GM12878 (cell line): ENCODE results near the gene N4BP3. TPM values are rescaled to one million over a fixed set of nuclear protein-coding genes. Genes with fewer than 3 reads are reported as not detected.

Experiments
- ATAC-seq: fragments of 200-7000 bp; cut with Tn5 transposase; 3 replicates; pipeline ENCODE4 v1.9.1; 2020; ENCODE audit warnings: mild to moderate bottlenecking, moderate library complexity
- BruUV-seq: library from RNA; stranded (reverse); fragments of 400-500 nt; replicated peaks from 2 replicates; lab custom pipeline; 2021; lab: Mats Ljungman, UMichigan
- CTCF ChIA-PET: fragments of 300-600 bp; sonication (Branson Sonifier 250); formaldehyde crosslinking; extraction: SDS; loops from one replicate; lab custom pipeline; 2021; ENCODE audit warnings: inconsistent platforms; lab: Yijun Ruan, JAX
- POLR2A ChIA-PET: fragments of 350-600 bp; formaldehyde crosslinking; extraction: SDS; loops from one replicate; lab custom pipeline; 2021; ENCODE audit warnings: inconsistent platforms; lab: Charles Lee
- RAD21 ChIA-PET: fragments of 300-600 bp; sonication (Branson Sonifier 250); formaldehyde crosslinking; loops from one replicate; lab custom pipeline; 2023; ENCODE audit warnings: antibody characterized with exemption; ENCODE audit not compliant: unreplicated experiment; lab: Charles Lee
- SMC1A ChIA-PET: fragments of 300-600 bp; sonication (Branson Sonifier 250); formaldehyde crosslinking; loops from one replicate; lab custom pipeline; 2023; ENCODE audit not compliant: unreplicated experiment, uncharacterized antibody; lab: Charles Lee
- DNase-seq: peaks from one replicate; pipeline ENCODE4 v3.0.0-alpha.2; 2011; ENCODE audit warnings: low read depth, low spot score
- FAIRE-seq: peaks from 3 replicates; lab custom pipeline; 2011; peaks lifted over from hg19 to GRCh38; lab: Jason Lieb, UNC
- H2AFZ ChIP-seq: 2 replicates; pipeline ENCODE4 v1.6.0; 2011; ENCODE audit warnings: low read depth, low read length, control low read depth; ENCODE audit not compliant: control insufficient read depth
- H3K27ac ChIP-seq: 2 replicates; pipeline ENCODE4 v1.5.1; 2011; ENCODE audit warnings: control low read depth; ENCODE audit not compliant: control insufficient read depth, insufficient read depth
- H3K27me3 ChIP-seq, 2 experiments: replicated peaks in 1 of 2; 2 replicates each; pipeline versions ENCODE4 v1.6.0 to v1.6.1; 2011; ENCODE audit warnings: low read length in 1 of 2; ENCODE audit not compliant: control insufficient read depth in 2 of 2, insufficient read depth in 2 of 2
- H3K36me3 ChIP-seq, 2 experiments: 2 replicates each; pipeline ENCODE4 v1.5.1; 2011; ENCODE audit warnings: low read length in 1 of 2; ENCODE audit not compliant: control insufficient read depth in 2 of 2, insufficient read depth in 2 of 2
- H3K4me1 ChIP-seq: 2 replicates; pipeline ENCODE4 v1.6.1; 2011; ENCODE audit warnings: mild to moderate bottlenecking, low read length, moderate library complexity, mixed read lengths; ENCODE audit not compliant: control insufficient read depth, insufficient read depth
- H3K4me2 ChIP-seq: 2 replicates; pipeline ENCODE4 v1.6.0; 2011; ENCODE audit warnings: control low read depth; ENCODE audit not compliant: control insufficient read depth, insufficient read depth
- H3K4me3 ChIP-seq: fragments of 200-600 bp; sonication (generic); 2 replicates; pipeline ENCODE4 v1.5.1; 2016
- H3K79me2 ChIP-seq: 2 replicates; pipeline ENCODE4 v1.6.0; 2011; ENCODE audit warnings: low read length; ENCODE audit not compliant: control insufficient read depth, insufficient read depth
- H3K9ac ChIP-seq: 2 replicates; pipeline ENCODE4 v1.8.0; 2011; ENCODE audit warnings: low read length, control low read depth, mixed read lengths; ENCODE audit not compliant: control insufficient read depth, insufficient read depth
- H3K9me3 ChIP-seq: replicated peaks from 3 replicates; pipeline ENCODE4 v1.5.1; 2011; ENCODE audit warnings: mild to moderate bottlenecking, low read length; ENCODE audit not compliant: control insufficient read depth, insufficient read depth
- H4K20me1 ChIP-seq: 2 replicates; pipeline ENCODE4 v1.6.0; 2011; ENCODE audit not compliant: control insufficient read depth, insufficient read depth
- ATF7 ChIP-seq: fragments of 450-650 bp; IDR thresholded peaks from 2 replicates; pipeline ENCODE4 v1.6.1; 2016; ENCODE audit warnings: low read depth, mild to moderate bottlenecking
- HDGF ChIP-seq: fragments of 450-650 bp; IDR thresholded peaks from 2 replicates; pipeline ENCODE4 v1.6.1; 2016; ENCODE audit warnings: antibody characterized with exemption
- IRF4 ChIP-seq: IDR thresholded peaks from 2 replicates; pipeline ENCODE4 v1.6.1; 2011; ENCODE audit warnings: low read depth, low read length
- LARP7 ChIP-seq: fragments of 450-650 bp; IDR thresholded peaks from 2 replicates; pipeline ENCODE4 v1.6.1; 2017; ENCODE audit warnings: mild to moderate bottlenecking
- PAX5 ChIP-seq: IDR thresholded peaks from 2 replicates; pipeline ENCODE4 v1.6.1; 2011; ENCODE audit warnings: low read depth, low read length, borderline replicate concordance
- RAD21 ChIP-seq: IDR thresholded peaks from 2 replicates; pipeline ENCODE4 v1.6.1; 2011; ENCODE audit warnings: mild to moderate bottlenecking, low read depth, low read length, moderate library complexity; ENCODE audit not compliant: insufficient read depth
- SPI1 ChIP-seq: IDR thresholded peaks from 2 replicates; pipeline ENCODE4 v1.6.1; 2011; ENCODE audit warnings: low read depth, mild to moderate bottlenecking, low read length, moderate library complexity, borderline replicate concordance; ENCODE audit not compliant: insufficient read depth
- TCF12 ChIP-seq: IDR thresholded peaks from 2 replicates; pipeline ENCODE4 v1.6.1; 2011; ENCODE audit warnings: low read depth, mild to moderate bottlenecking, low read length
- TCF3 ChIP-seq: IDR thresholded peaks from 2 replicates; pipeline ENCODE4 v1.6.1; 2012; ENCODE audit warnings: low read depth, mild to moderate bottlenecking, low read length, borderline replicate concordance; ENCODE audit not compliant: insufficient read depth
- ZZZ3 ChIP-seq: IDR thresholded peaks from 2 replicates; pipeline ENCODE4 v1.6.1; 2011; ENCODE audit warnings: low read depth; ENCODE audit not compliant: control insufficient read depth, insufficient read length
- WGBS: methylation state at CpG from one replicate; pipeline ENCODE4 v1.1.6; 2016; ENCODE audit warnings: low lambda C conversion rate; ENCODE audit not compliant: insufficient replicate concordance, insufficient coverage; ENCODE audit errors: missing lambda C conversion rate; 5-methylcytosine and 5-hydroxymethylcytosine counted together
- in situ Hi-C: fragments of 300-500 bp; cut with MboI; formaldehyde crosslinking; loops from 9 replicates; pipeline ENCODE4 v1.14.3; 2018; ENCODE audit warnings: mixed read lengths
- intact Hi-C: fragments of 100-400 bp; cut with micrococcal nuclease; formaldehyde crosslinking; loops from one replicate; pipeline ENCODE4 v1.14.2; 2022; ENCODE audit not compliant: unreplicated experiment
- polyA plus RNA-seq, 11 experiments: library from polyadenylated mRNA; depleted of rRNA in 4 of 11; unstranded in 6 of 11; stranded (reverse) in 5 of 11; fragments of >200 nt; fragmentation: Nextera tagmentation in 4 of 11; fragmentation: Illumina TruSeq in 1 of 11; extraction: Ambion mirVana in 4 of 11; extraction: Trizol in 1 of 11; gene quantifications; 1 replicate in 1 of 11; 2 replicates in 10 of 11; pipeline versions ENCODE4 v1.2.1 to v1.2.3, GENCODE V29; 2011 to 2016; ENCODE audit warnings: inconsistent platforms in 2 of 11, missing spikeins in 2 of 11, low read depth in 1 of 11
- total RNA-seq, 4 experiments: library from RNA; depleted of rRNA in 3 of 4; stranded (reverse); fragments of >200 nt in 3 of 4; fragmentation: Illumina TruSeq in 1 of 4; extraction: Trizol in 1 of 4; gene quantifications; 2 replicates each; pipeline versions ENCODE4 v1.2.1 to v1.2.3, GENCODE V29; 2013 to 2021
- TF ChIP-seq, protein P1 (sequence below): fragments of 450-650 bp; IDR thresholded peaks from 2 replicates; pipeline ENCODE4 v1.6.1; 2017; ENCODE audit warnings: borderline replicate concordance
- TF ChIP-seq, protein P2 (sequence below): fragments of 450-650 bp; IDR thresholded peaks from 2 replicates; pipeline ENCODE4 v1.6.1; 2017; ENCODE audit warnings: low read depth, mild to moderate bottlenecking, moderate library complexity
- TF ChIP-seq, protein P3 (sequence below): fragments of 450-650 bp; IDR thresholded peaks from 2 replicates; pipeline ENCODE4 v1.6.1; 2017; ENCODE audit warnings: mild to moderate bottlenecking, moderate library complexity
- TF ChIP-seq, protein P4 (sequence below): IDR thresholded peaks from 2 replicates; pipeline ENCODE4 v1.6.1; 2012; ENCODE audit warnings: low read depth, low read length, improper control_type of control experiment

N4BP3 gene
- total and polyA plus RNA-seq, 10 of the 15 experiments (the other 5 are each of a cell fraction or from before 2014, with no cell fraction given), result 0.06 to 13.0 (median 4.3) TPM

DNA sequence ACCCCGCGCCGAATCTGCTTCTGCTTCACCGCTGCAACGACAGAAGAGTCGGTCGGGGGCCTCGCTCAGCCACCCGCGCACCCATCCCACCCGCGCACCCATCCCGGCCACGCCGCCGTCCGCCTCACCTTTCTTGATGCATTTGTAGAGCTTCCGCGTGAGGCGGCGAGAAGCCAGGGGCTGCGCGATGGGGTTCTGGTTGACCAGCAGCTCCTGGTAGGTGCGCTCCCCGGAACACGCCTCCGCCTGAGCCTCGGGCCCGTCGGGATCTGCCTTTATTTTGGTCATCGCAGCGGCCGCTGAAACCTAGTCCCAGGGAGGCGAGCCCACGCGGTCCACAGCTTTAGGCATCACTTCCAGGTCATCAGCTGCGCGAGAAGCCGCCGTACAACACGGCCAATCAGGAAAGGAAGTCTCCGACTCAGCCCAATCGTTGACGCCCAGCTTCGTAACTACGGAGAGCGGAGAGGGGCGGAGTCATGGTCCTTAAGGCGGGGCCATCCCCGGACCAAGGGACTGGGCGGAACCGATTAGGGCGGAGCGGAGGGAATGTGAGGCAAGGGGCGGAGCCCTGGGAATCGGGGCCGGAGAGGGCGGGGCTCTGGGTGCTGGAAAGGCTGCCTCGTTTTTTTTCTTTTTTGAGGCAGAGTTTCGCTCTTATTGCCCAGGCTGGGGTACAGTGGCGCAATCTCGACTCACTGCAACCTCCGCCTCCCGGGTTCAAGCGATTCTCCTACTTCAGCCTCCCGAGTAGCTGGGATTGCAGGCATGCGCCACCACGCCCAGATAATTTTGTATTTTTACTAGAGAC is 40.4 kb downstream of the N4BP3 start, which contains the start of gene NHP2 (continued):
- TF ChIP-seq, protein P1, sequence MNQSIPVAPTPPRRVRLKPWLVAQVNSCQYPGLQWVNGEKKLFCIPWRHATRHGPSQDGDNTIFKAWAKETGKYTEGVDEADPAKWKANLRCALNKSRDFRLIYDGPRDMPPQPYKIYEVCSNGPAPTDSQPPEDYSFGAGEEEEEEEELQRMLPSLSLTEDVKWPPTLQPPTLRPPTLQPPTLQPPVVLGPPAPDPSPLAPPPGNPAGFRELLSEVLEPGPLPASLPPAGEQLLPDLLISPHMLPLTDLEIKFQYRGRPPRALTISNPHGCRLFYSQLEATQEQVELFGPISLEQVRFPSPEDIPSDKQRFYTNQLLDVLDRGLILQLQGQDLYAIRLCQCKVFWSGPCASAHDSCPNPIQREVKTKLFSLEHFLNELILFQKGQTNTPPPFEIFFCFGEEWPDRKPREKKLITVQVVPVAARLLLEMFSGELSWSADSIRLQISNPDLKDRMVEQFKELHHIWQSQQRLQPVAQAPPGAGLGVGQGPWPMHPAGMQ, result no peak
- TF ChIP-seq RAD21 (no peak), ZZZ3 (no peak), HDGF (peak; percentile 96), TCF12 (no peak), IRF4 (no peak), SPI1 (peak; percentile 59)
- TF ChIP-seq, protein P2, sequence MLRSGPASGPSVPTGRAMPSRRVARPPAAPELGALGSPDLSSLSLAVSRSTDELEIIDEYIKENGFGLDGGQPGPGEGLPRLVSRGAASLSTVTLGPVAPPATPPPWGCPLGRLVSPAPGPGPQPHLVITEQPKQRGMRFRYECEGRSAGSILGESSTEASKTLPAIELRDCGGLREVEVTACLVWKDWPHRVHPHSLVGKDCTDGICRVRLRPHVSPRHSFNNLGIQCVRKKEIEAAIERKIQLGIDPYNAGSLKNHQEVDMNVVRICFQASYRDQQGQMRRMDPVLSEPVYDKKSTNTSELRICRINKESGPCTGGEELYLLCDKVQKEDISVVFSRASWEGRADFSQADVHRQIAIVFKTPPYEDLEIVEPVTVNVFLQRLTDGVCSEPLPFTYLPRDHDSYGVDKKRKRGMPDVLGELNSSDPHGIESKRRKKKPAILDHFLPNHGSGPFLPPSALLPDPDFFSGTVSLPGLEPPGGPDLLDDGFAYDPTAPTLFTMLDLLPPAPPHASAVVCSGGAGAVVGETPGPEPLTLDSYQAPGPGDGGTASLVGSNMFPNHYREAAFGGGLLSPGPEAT, result peak; percentile 88
- TF ChIP-seq, all 136 proteins: peak for 39

DNA sequence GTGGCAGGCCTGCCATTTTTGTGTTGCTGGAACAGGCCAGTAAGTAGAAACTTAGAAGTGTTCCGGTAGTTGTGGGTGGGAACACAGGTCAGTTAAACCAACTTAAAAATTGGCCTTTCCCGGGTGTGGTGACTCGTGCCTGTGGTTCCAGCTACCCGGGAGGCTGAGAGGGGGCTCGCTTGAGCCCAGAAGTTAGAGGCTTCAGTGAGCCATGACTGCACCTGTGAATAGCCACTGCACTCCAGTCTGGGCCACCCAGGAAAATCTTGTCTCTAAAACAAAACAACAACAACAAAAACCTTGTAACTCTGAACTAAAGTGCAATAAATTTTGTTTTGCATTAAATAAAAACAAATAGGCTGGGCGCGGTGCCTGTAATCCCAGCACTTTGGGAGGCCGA is 41.7 kb downstream of the N4BP3 start:
- FAIRE-seq, result no peak
- TF ChIP-seq PAX5 (no peak), ATF7 (no peak), TCF3 (no peak), LARP7 (no peak)
- TF ChIP-seq, protein P3, sequence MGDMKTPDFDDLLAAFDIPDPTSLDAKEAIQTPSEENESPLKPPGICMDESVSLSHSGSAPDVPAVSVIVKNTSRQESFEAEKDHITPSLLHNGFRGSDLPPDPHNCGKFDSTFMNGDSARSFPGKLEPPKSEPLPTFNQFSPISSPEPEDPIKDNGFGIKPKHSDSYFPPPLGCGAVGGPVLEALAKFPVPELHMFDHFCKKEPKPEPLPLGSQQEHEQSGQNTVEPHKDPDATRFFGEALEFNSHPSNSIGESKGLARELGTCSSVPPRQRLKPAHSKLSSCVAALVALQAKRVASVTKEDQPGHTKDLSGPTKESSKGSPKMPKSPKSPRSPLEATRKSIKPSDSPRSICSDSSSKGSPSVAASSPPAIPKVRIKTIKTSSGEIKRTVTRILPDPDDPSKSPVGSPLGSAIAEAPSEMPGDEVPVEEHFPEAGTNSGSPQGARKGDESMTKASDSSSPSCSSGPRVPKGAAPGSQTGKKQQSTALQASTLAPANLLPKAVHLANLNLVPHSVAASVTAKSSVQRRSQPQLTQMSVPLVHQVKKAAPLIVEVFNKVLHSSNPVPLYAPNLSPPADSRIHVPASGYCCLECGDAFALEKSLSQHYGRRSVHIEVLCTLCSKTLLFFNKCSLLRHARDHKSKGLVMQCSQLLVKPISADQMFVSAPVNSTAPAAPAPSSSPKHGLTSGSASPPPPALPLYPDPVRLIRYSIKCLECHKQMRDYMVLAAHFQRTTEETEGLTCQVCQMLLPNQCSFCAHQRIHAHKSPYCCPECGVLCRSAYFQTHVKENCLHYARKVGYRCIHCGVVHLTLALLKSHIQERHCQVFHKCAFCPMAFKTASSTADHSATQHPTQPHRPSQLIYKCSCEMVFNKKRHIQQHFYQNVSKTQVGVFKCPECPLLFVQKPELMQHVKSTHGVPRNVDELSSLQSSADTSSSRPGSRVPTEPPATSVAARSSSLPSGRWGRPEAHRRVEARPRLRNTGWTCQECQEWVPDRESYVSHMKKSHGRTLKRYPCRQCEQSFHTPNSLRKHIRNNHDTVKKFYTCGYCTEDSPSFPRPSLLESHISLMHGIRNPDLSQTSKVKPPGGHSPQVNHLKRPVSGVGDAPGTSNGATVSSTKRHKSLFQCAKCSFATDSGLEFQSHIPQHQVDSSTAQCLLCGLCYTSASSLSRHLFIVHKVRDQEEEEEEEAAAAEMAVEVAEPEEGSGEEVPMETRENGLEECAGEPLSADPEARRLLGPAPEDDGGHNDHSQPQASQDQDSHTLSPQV, result no peak
- TF ChIP-seq, protein P4, sequence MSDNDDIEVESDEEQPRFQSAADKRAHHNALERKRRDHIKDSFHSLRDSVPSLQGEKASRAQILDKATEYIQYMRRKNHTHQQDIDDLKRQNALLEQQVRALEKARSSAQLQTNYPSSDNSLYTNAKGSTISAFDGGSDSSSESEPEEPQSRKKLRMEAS, result no peak

More for the DNA sequence above, 41.7 kb downstream of the N4BP3 start:
- ATAC-seq, result no peak
- intact Hi-C loops (no loop called here), in situ Hi-C loops (no loop called here)
- Histone ChIP-seq H3K4me3 (no peak overlapping the region), H3K9ac (no peak overlapping the region), H3K27me3 (no peaks in the 10 kb centered on the region), H3K79me2 (peaks cover 15% of the 10 kb centered on the region), H3K36me3 (peaks cover 4% of the 10 kb centered on the region in 2 experiments; a peak in 3 of 4 replicates), H3K4me1 (peaks cover 5% of the 10 kb centered on the region; the same call in 1 of the 2 replicates), H3K4me2 (no peak overlapping the region), H2AFZ (no peak overlapping the region), H3K9me3 (no peaks in the 10 kb centered on the region), H3K27ac (no peak overlapping the region), H4K20me1 (no peaks in the 10 kb centered on the region)
- 55% methylated on average over 8 of the region's 8 CpGs for WGBS
- ChIA-PET RAD21 (interaction anchor here (0.6 to 0.9 kb wide), 2 partner anchors 77 to 839 kb away, joined by 3 read pairs; no protein-coding TSS in a partner anchor), POLR2A (interaction anchor here (0.9 kb wide), 1 partner anchor 92 kb away, joined by 4 read pairs; no protein-coding TSS in a partner anchor), CTCF (interaction anchor here (1.1 to 5.4 kb wide), 3 partner anchors 9 to 80 kb away, joined by 3 to 39 read pairs (median 4); no protein-coding TSS in a partner anchor), SMC1A (no interaction called here)
- no peak for DNase-seq
- no TSS peak for BruUV-seq
